Suprapubic skin (tissue), 4 donors: ENCODE data around the gene PLAC9. TPM values are rescaled to one million over a fixed set of nuclear protein-coding genes. Genes with fewer than 3 reads are reported as not detected.

Source experiments
- DNase-seq, 2 donors: peaks; one replicate each; pipeline ENCODE4 v3.0.0-alpha.2; 2019; ENCODE audit warnings: low spot score in 2 of 2
- H3K27ac ChIP-seq: fragments of 200-600 bp; sonication (generic); one replicate; pipeline ENCODE4 v1.5.1; 2019
- H3K27me3 ChIP-seq: fragments of 200-600 bp; sonication (generic); one replicate; pipeline ENCODE4 v1.5.1; 2019
- H3K36me3 ChIP-seq: fragments of 200-600 bp; sonication (generic); one replicate; pipeline ENCODE4 v1.5.1; 2019
- H3K4me1 ChIP-seq: fragments of 200-600 bp; sonication (generic); one replicate; pipeline ENCODE4 v1.5.1; 2019
- H3K4me3 ChIP-seq: fragments of 200-600 bp; sonication (generic); one replicate; pipeline ENCODE4 v1.5.1; 2019; ENCODE audit warnings: mild to moderate bottlenecking
- H3K9me3 ChIP-seq: fragments of 200-600 bp; sonication (generic); one replicate; pipeline ENCODE4 v1.5.1; 2019
- EP300 ChIP-seq: sonication (generic); formaldehyde crosslinking; IDR thresholded peaks from one replicate; pipeline ENCODE4 v1.6.1; 2017; ENCODE audit warnings: antibody characterized with exemption
- POLR2A ChIP-seq, 2 donors: fragments of 450-650 bp; IDR thresholded peaks; one replicate each; pipeline ENCODE4 v1.6.1; 2017; ENCODE audit warnings: antibody characterized with exemption in 2 of 2, mild to moderate bottlenecking in 2 of 2, moderate library complexity in 2 of 2
- POLR2AphosphoS5 ChIP-seq, 3 donors: sonication (generic); formaldehyde crosslinking; IDR thresholded peaks; one replicate each; pipeline ENCODE4 v1.6.1; 2017; ENCODE audit warnings: antibody characterized with exemption in 3 of 3
- WGBS: methylation state at CpG from one replicate; pipeline ENCODE4 v1.1.5; 2018; 5-methylcytosine and 5-hydroxymethylcytosine counted together
- total RNA-seq, 4 donors: library from RNA; depleted of rRNA; stranded (reverse); fragments of >200 nt; gene quantifications; one replicate each; pipeline ENCODE4 v1.1.0, GENCODE V29; 2016
- TF ChIP-seq, protein P1 (sequence below), 2 donors: fragments of 200-600 bp in 1 of 2; fragments of 450-650 bp in 1 of 2; sonication (generic) in 1 of 2; IDR thresholded peaks; one replicate each; pipeline ENCODE4 v1.5.1; 2016 to 2019; ENCODE audit warnings: antibody characterized with exemption in 2 of 2, mild to moderate bottlenecking in 1 of 2, moderate library complexity in 1 of 2

The PLAC9 gene
- total RNA-seq, 4 donors from 2014 or later = 5.6 to 18.5 (median 9.2) TPM

DNA sequence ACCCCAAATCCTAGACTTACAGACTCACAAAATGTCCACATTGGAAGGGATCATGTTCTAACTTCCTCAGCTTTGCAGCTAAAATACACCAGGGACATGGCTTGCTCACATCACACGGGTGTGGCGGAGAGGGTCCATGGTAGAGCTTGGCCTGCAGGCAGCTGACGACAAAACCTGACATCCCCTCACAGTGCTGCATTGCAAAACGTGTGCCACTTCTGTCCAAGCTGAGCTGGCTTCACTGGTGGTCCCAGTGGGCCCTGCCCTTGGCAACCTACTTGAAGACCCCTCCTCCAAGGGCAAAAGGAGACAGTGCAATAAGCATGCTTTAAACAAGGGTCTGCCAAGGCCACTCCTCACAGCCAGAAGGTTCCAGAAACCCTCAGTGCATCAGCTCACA is 50.9 kb downstream of the PLAC9 start:
- peaks cover 45% of the 10 kb centered on the region for H3K4me1 ChIP-seq
- H3K9me3 ChIP-seq = no peaks in the 10 kb centered on the region

DNA sequence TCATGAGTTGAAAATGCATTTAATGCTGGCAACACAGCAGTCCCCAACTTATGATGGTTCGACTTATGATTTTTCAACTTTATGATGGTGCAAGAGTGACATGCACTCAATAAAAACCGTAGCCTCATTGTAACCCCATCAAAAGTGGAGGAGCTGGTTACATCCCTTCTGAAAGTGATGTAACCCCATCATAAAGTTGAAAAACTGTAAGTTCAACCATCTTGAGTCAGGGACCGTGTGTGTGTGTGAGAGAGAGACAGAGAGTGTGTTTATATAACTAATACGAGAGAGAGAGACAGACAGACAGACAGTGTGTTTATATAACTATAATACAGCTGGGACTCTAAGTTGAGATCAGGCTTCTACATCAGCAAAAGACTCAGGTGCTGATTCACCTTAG is 51.8 kb downstream of the PLAC9 start:
- H3K27ac ChIP-seq = no peak overlapping the region
- no peak for DNase-seq
- TF ChIP-seq EP300 (no peak), POLR2A (IDR thresholded peaks at IDR 0.05) (no peak), POLR2AphosphoS5 (IDR thresholded peaks at IDR 0.05) (no peak)
- TF ChIP-seq, protein P1, sequence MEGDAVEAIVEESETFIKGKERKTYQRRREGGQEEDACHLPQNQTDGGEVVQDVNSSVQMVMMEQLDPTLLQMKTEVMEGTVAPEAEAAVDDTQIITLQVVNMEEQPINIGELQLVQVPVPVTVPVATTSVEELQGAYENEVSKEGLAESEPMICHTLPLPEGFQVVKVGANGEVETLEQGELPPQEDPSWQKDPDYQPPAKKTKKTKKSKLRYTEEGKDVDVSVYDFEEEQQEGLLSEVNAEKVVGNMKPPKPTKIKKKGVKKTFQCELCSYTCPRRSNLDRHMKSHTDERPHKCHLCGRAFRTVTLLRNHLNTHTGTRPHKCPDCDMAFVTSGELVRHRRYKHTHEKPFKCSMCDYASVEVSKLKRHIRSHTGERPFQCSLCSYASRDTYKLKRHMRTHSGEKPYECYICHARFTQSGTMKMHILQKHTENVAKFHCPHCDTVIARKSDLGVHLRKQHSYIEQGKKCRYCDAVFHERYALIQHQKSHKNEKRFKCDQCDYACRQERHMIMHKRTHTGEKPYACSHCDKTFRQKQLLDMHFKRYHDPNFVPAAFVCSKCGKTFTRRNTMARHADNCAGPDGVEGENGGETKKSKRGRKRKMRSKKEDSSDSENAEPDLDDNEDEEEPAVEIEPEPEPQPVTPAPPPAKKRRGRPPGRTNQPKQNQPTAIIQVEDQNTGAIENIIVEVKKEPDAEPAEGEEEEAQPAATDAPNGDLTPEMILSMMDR (IDR thresholded peaks at IDR 0.05) = no peak
- H3K4me3 ChIP-seq = no peak overlapping the region
- peaks cover 6% of the 10 kb centered on the region for H3K36me3 ChIP-seq
- H3K27me3 ChIP-seq = no peaks in the 10 kb centered on the region
- no peaks in the 10 kb centered on the region for H3K9me3 ChIP-seq
- peaks cover 52% of the 10 kb centered on the region for H3K4me1 ChIP-seq
- WGBS = 63% methylated on average over 4 of the region's 4 CpGs

More for the DNA sequence above, 50.9 kb downstream of the PLAC9 start:
- no peak overlapping the region for H3K27ac ChIP-seq
- no peak for DNase-seq
- H3K4me3 ChIP-seq = no peak overlapping the region
- 79% methylated on average over 4 of the region's 4 CpGs for WGBS
- peaks cover 6% of the 10 kb centered on the region for H3K36me3 ChIP-seq
- H3K27me3 ChIP-seq = no peaks in the 10 kb centered on the region
- no peak for TF ChIP-seq POLR2A (IDR thresholded peaks at IDR 0.05)
- no peak for TF ChIP-seq POLR2AphosphoS5 (IDR thresholded peaks at IDR 0.05)
- TF ChIP-seq, protein P1 (IDR thresholded peaks at IDR 0.05) = no peak
- TF ChIP-seq EP300 = no peak

GRCh38 chr10:80185578-80186299 is 53.2 kb downstream of the PLAC9 start:
- Histone ChIP-seq H3K9me3 (no peaks in the 10 kb centered on the region), H3K36me3 (peaks cover 3% of the 10 kb centered on the region), H3K4me3 (no peak overlapping the region), H3K4me1 (peaks cover 48% of the 10 kb centered on the region), H3K27ac (no peak overlapping the region), H3K27me3 (no peaks in the 10 kb centered on the region)
- DNase-seq = no peak
- TF ChIP-seq, protein P1 (IDR thresholded peaks at IDR 0.05) = no peak
- TF ChIP-seq POLR2A (IDR thresholded peaks at IDR 0.05) = no peak
- TF ChIP-seq EP300 = no peak
- TF ChIP-seq POLR2AphosphoS5 (IDR thresholded peaks at IDR 0.05) = no peak
- 82% methylated on average over 5 of the region's 5 CpGs for WGBS

GRCh38 chr10:80186364-80187012 is 54.0 kb downstream of the PLAC9 start:
- H3K4me1 ChIP-seq = peaks cover 55% of the 10 kb centered on the region
- H3K9me3 ChIP-seq = no peaks in the 10 kb centered on the region
- H3K27me3 ChIP-seq = no peaks in the 10 kb centered on the region
- 89% methylated on average over 13 of the region's 13 CpGs for WGBS
- H3K27ac ChIP-seq = peak overlapping the region; percentile 54
- DNase-seq = no peak
- no peak overlapping the region for H3K4me3 ChIP-seq
- TF ChIP-seq, protein P1 (IDR thresholded peaks at IDR 0.05) = no peak
- TF ChIP-seq POLR2A (IDR thresholded peaks at IDR 0.05) = no peak
- no peak for TF ChIP-seq POLR2AphosphoS5 (IDR thresholded peaks at IDR 0.05)
- TF ChIP-seq EP300 = no peak
- H3K36me3 ChIP-seq = peaks cover 3% of the 10 kb centered on the region

DNA sequence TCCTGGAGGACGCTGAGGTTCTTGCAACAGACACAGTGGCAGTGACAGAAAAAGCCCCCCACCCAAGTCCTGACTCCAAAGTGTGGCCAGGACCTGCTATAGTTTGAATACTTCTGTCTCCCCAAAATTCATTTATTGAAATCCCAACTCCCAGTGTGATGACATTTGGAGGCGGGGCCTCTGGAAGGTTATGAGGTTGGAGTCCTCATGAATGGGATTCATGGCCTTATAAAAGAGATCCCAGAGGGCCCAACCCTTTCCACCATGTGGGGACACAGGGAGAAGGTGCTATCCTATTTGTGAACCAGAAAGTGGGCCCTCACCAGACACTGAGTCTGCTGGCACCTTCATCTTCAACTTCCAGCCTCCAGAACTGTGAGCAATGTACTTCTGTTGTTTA is 54.5 kb downstream of the PLAC9 start:
- H3K27me3 ChIP-seq = no peaks in the 10 kb centered on the region
- H3K36me3 ChIP-seq = peaks cover 3% of the 10 kb centered on the region
- no peak for DNase-seq
- H3K4me3 ChIP-seq = no peak overlapping the region
- peaks cover 61% of the 10 kb centered on the region for H3K4me1 ChIP-seq
- H3K9me3 ChIP-seq = no peaks in the 10 kb centered on the region
- peak overlapping the region; percentile 54 for H3K27ac ChIP-seq
- TF ChIP-seq, protein P1 (IDR thresholded peaks at IDR 0.05) = no peak
- TF ChIP-seq POLR2AphosphoS5 (IDR thresholded peaks at IDR 0.05) (no peak), POLR2A (IDR thresholded peaks at IDR 0.05) (no peak), EP300 (no peak)
- WGBS = 92% methylated on average over 2 of the region's 2 CpGs
